Fibroblast of lung (primary cell): Measurements from ENCODE around the gene OR10G3. TPM values are rescaled to one million over a fixed set of nuclear protein-coding genes. Genes with fewer than 3 reads are reported as not detected.

Experiments
- DNase-seq, 2 donors: peaks; one replicate each; pipeline versions ENCODE4 v3.0.0 to v3.0.0-alpha.2; 2010; ENCODE audit warnings: low read depth in 2 of 2
- H2AFZ ChIP-seq: 2 replicates; pipeline ENCODE4 v1.5.1; 2012; ENCODE audit warnings: low read length, control low read depth, inconsistent platforms
- H3K27ac ChIP-seq: 2 replicates; pipeline ENCODE4 v1.5.1; 2011; ENCODE audit warnings: low read length, control low read depth; ENCODE audit not compliant: insufficient read depth
- H3K27me3 ChIP-seq: 2 replicates; pipeline ENCODE4 v1.5.1; 2011; ENCODE audit warnings: mild to moderate bottlenecking, low read length; ENCODE audit not compliant: control insufficient read depth, insufficient read depth
- H3K36me3 ChIP-seq: 2 replicates; pipeline ENCODE4 v1.5.1; 2011; ENCODE audit warnings: low read length; ENCODE audit not compliant: control insufficient read depth, insufficient read depth
- H3K4me1 ChIP-seq: 2 replicates; pipeline ENCODE4 v1.5.1; 2011; ENCODE audit warnings: low read length; ENCODE audit not compliant: control insufficient read depth, insufficient read depth; ENCODE audit errors: extremely low read depth
- H3K4me2 ChIP-seq: 2 replicates; pipeline ENCODE4 v1.5.1; 2011; ENCODE audit warnings: low read length, control low read depth; ENCODE audit not compliant: insufficient read depth; ENCODE audit errors: extremely low read depth
- H3K4me3 ChIP-seq, 4 experiments: fragments of 200-600 bp in 1 of 4; sonication (generic) in 1 of 4; replicated peaks in 1 of 4; 2 replicates each; pipeline ENCODE4 v1.5.1; 2011 to 2016; ENCODE audit warnings: low read length in 4 of 4, low read depth in 3 of 4, mild to moderate bottlenecking in 3 of 4, control low read depth in 2 of 4, inconsistent platforms in 1 of 4, mixed read lengths in 1 of 4; ENCODE audit not compliant: insufficient read depth in 1 of 4; ENCODE audit errors: control extremely low read depth in 1 of 4
- H3K79me2 ChIP-seq: 2 replicates; pipeline ENCODE4 v1.5.1; 2012; ENCODE audit warnings: mild to moderate bottlenecking, low read length, inconsistent platforms; ENCODE audit not compliant: control insufficient read depth, insufficient read depth
- H3K9ac ChIP-seq: 2 replicates; pipeline ENCODE4 v1.5.1; 2011; ENCODE audit warnings: mild to moderate bottlenecking, low read length, control low read depth; ENCODE audit not compliant: insufficient read depth
- H3K9me3 ChIP-seq: 2 replicates; pipeline ENCODE4 v1.5.1; 2012; ENCODE audit warnings: low read depth, low read length; ENCODE audit not compliant: control insufficient read depth, insufficient read depth
- H4K20me1 ChIP-seq: 2 replicates; pipeline ENCODE4 v1.5.1; 2011; ENCODE audit warnings: low read length; ENCODE audit not compliant: control insufficient read depth, insufficient read depth; ENCODE audit errors: extremely low read depth
- EZH2 ChIP-seq: IDR thresholded peaks from 2 replicates; pipeline ENCODE4 v1.5.1; 2012; ENCODE audit warnings: low read length, control low read depth, mild to moderate bottlenecking; ENCODE audit errors: missing control alignments
- polyA plus RNA-seq, 2 donors: library from polyadenylated mRNA; depleted of rRNA in 1 of 2; stranded (reverse) in 1 of 2; unstranded in 1 of 2; fragments of >200 nt; gene quantifications; 2 replicates each; pipeline ENCODE4 v1.2.1, GENCODE V29; 2011 to 2012; ENCODE audit warnings: missing spikeins in 1 of 2
- total RNA-seq: library from RNA; depleted of rRNA; stranded (reverse); fragments of >200 nt; gene quantifications from 2 replicates; pipeline ENCODE4 v1.2.1, GENCODE V29; 2014
- TF ChIP-seq, protein P1 (sequence below), 2 donors: IDR thresholded peaks in 1 of 2; conservative IDR thresholded peaks in 1 of 2; 1 replicate in 1 of 2; 2 replicates in 1 of 2; pipeline ENCODE4 v1.5.1; 2011 to 2012; ENCODE audit warnings: low read length in 2 of 2, control low read depth in 1 of 2, inconsistent platforms in 1 of 2, low read depth in 1 of 2, mild to moderate bottlenecking in 1 of 2

The OR10G3 gene
- total and polyA plus RNA-seq, 2 donors (not counting 1 experiment from before 2014, with no cell fraction given), result not detected

- TF ChIP-seq EZH2, result no peak
- TF ChIP-seq, protein P1, sequence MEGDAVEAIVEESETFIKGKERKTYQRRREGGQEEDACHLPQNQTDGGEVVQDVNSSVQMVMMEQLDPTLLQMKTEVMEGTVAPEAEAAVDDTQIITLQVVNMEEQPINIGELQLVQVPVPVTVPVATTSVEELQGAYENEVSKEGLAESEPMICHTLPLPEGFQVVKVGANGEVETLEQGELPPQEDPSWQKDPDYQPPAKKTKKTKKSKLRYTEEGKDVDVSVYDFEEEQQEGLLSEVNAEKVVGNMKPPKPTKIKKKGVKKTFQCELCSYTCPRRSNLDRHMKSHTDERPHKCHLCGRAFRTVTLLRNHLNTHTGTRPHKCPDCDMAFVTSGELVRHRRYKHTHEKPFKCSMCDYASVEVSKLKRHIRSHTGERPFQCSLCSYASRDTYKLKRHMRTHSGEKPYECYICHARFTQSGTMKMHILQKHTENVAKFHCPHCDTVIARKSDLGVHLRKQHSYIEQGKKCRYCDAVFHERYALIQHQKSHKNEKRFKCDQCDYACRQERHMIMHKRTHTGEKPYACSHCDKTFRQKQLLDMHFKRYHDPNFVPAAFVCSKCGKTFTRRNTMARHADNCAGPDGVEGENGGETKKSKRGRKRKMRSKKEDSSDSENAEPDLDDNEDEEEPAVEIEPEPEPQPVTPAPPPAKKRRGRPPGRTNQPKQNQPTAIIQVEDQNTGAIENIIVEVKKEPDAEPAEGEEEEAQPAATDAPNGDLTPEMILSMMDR (conservative IDR thresholded peaks at IDR 0.05 in 1 of 2, IDR thresholded peaks at IDR 0.05 in 1 of 2; ENCODE audit: low read depth in 1 of 2, low read length in 2 of 2), result no peak
- Histone ChIP-seq H4K20me1 (no peaks in the 10 kb centered on the region), H3K4me2 (peak overlapping the region; percentile 85), H3K36me3 (no peaks in the 10 kb centered on the region), H3K4me1 (no peaks in the 10 kb centered on the region), H3K9ac (no peak overlapping the region), H3K27me3 (no peaks in the 10 kb centered on the region), H3K27ac (no peak overlapping the region), H3K9me3 (no peaks in the 10 kb centered on the region), H2AFZ (no peak overlapping the region), H3K79me2 (no peaks in the 10 kb centered on the region), H3K4me3 (peak overlapping the region; percentile 49 to 71 (median 58))
- DNase-seq, result peak; percentile 19 to 42
Observed at GRCh38 chr14:21525571-21525961, 54.3 kb downstream of the OR10G3 start.

DNA sequence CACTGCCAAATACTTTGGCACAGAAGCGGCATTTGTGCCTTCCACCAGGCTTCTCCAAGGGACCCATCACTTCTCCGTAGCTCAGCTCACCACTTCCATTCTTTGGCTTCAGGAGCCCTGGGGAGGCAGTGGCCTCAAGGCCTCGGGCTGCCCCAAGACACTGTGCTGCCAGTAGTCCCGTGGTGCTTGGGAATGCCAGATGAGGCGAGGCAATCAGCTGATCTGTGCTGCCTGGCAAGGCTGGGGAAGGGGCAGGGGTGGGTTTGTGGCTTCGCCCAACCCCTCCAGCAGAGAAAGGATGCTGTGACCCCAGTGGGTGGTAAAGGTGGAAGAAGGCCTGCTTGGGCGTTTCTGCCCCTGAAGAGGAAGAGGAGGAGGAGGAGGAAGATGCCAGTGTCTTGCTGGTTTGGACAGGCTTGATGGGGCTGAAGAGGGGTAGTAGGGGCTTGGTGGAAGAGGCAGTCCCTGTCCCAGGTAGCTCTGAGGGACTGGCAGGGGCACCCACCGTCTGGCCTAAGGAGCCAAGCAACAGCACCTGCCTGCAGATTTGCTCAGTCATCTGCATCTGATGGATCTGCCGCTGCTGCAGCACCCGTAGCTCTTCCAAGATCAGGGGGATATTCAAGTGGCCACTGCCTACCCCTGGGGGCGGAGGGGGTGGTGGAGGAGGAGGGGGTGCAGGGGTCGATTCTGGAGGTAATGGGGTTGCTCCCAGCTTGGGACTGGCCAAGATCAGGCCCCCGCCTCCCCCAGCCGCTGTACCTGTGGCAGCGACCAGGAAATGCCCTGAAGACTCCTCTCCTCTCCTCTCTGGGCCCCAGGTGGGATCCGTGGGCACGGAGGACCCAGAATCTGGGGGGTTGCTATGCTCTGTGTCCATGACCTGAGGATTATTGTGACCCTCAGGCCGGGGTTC, 55.0 kb downstream of the OR10G3 start:
- no peak overlapping the region for H3K9ac ChIP-seq
- H3K9me3 ChIP-seq, result no peaks in the 10 kb centered on the region
- H3K4me2 ChIP-seq, result peak overlapping the region; percentile 66
- no peak overlapping the region for H3K27ac ChIP-seq
- no peak for TF ChIP-seq EZH2
- TF ChIP-seq, protein P1 (conservative IDR thresholded peaks at IDR 0.05 in 1 of 2, IDR thresholded peaks at IDR 0.05 in 1 of 2; ENCODE audit: low read depth in 1 of 2, low read length in 2 of 2), result no peak
- no peaks in the 10 kb centered on the region for H3K27me3 ChIP-seq
- peak overlapping the region; percentile 19 to 71 (median 56) for H3K4me3 ChIP-seq
- no peaks in the 10 kb centered on the region for H3K4me1 ChIP-seq
- no peaks in the 10 kb centered on the region for H3K36me3 ChIP-seq
- no peak for DNase-seq
- no peaks in the 10 kb centered on the region for H3K79me2 ChIP-seq
- no peaks in the 10 kb centered on the region for H4K20me1 ChIP-seq
- no peak overlapping the region for H2AFZ ChIP-seq

DNA sequence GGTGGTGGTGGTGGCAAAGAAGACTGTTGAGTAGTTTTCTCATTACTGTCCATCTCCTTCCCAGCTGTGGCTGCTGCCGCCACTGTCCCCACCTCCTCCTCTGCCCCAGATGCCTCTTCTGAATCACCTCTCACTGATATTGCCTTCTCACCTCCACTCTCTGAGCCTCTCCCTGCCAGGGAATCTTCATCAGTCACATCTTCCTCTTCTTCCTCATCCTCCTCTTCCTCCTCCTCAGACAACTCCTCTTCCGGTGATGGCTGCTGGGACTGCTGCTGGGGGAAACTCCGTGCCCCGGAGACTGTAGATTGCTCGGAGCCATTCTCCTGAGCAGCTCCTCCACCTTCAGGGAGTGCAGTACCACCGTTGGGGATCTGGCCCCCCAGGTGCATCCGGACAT, 56.7 kb downstream of the OR10G3 start:
- no peak overlapping the region for H2AFZ ChIP-seq
- no peaks in the 10 kb centered on the region for H4K20me1 ChIP-seq
- no peak for DNase-seq
- no peak overlapping the region for H3K9ac ChIP-seq
- H3K4me3 ChIP-seq, result no peak overlapping the region
- no peak overlapping the region for H3K4me2 ChIP-seq
- H3K36me3 ChIP-seq, result no peaks in the 10 kb centered on the region
- no peaks in the 10 kb centered on the region for H3K27me3 ChIP-seq
- no peaks in the 10 kb centered on the region for H3K79me2 ChIP-seq
- H3K27ac ChIP-seq, result no peak overlapping the region
- TF ChIP-seq, protein P1 (conservative IDR thresholded peaks at IDR 0.05 in 1 of 2, IDR thresholded peaks at IDR 0.05 in 1 of 2; ENCODE audit: low read depth in 1 of 2, low read length in 2 of 2), result no peak
- no peak for TF ChIP-seq EZH2
- no peaks in the 10 kb centered on the region for H3K4me1 ChIP-seq
- H3K9me3 ChIP-seq, result no peaks in the 10 kb centered on the region
